ENCODE data around the gene MDP1.

MDP1 gene

DNA sequence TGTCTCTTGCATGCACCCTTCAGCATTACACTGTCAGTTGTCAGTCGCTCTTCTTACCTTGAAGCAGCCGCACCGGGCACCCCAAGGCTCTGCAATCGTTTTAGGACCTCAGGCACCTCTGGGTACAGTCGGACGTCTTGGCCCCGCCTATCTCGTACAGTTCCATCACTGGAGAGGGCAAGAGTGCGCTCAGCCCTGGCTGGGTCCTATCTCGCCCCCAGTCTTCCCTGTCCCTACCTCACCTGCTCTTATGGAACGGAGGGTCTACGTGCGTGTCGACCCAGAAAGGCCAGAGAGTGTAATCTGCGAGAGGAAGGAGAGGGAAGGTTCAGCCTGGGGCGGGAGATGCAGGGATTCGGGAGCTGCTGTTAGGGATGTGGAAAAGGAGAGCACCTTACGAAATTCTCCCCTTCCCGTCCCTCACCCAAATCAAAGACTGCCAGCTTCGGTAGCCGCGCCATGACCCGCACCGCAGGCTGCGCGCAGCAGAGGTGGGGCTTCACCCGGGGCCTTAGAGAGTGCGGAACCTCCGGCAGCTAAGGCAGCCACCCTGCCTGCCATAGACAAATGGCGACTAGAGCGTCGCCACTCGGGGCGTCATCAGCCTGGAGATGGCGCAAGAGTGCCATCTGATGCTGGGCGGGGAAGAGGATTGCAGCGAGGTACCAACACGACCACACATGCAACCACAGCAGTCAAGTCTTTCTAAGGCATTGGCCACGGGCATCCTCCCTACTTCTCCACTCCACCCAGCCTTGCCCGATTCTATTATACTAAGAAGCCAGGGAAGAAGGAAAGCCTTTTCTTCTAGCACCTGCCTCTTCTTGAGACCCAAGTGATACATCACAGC, at the start of gene MDP1:
MDP1 (minus strand) TSS at position 572 of the 850 bp plus-strand sequence; CDS start at position 461, 111 bp downstream.
- peak; percentile 66 to 72 (median 71) for DNase-seq (ENCODE audit: low read depth in 3 of 3, low spot score in 1 of 3)

DNA sequence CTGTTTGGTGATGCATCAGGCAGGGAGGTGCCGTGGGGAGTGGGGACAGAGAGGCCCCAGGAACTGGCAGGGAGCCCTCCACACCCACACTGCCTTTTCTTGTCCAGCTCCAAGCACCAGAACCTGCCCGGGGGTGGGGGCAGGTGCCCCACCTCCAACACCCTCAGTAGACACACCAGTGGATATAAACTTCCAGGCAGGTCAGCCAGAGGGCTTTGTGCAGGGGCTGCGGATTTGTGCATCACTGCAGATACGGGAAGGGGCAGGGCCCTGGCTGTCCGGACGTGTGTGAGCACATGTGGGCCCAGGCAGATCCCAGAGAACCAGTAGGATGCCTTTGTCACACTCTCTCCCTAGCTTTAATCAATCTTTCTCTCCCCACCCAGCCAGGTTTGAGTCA, 48.4 kb upstream of the MDP1 start:
- no peak for DNase-seq (ENCODE audit: low read depth in 3 of 3, low spot score in 1 of 3)

DNA sequence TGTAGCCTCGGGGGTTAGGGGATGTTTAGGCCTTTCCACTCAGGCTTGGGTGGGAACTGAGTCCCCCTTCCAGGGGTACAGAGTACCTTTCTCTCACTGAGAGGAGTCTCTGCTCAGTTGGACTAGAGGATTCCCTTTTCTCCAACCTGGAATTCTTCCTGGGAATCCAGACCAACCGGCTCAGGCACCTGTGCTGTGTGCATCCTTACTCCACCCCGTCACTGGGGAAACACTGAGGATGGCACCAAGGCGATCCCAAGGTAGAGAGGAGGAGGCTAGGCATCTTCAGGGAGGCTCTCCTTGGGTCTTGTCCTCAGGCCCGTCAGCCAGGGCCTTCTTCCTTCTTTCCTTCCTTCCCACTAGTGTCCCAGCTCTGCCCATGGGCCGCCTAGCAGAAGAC, 48.0 kb upstream of the MDP1 start:
- DNase-seq (ENCODE audit: low read depth in 3 of 3, low spot score in 1 of 3), result no peak

DNA sequence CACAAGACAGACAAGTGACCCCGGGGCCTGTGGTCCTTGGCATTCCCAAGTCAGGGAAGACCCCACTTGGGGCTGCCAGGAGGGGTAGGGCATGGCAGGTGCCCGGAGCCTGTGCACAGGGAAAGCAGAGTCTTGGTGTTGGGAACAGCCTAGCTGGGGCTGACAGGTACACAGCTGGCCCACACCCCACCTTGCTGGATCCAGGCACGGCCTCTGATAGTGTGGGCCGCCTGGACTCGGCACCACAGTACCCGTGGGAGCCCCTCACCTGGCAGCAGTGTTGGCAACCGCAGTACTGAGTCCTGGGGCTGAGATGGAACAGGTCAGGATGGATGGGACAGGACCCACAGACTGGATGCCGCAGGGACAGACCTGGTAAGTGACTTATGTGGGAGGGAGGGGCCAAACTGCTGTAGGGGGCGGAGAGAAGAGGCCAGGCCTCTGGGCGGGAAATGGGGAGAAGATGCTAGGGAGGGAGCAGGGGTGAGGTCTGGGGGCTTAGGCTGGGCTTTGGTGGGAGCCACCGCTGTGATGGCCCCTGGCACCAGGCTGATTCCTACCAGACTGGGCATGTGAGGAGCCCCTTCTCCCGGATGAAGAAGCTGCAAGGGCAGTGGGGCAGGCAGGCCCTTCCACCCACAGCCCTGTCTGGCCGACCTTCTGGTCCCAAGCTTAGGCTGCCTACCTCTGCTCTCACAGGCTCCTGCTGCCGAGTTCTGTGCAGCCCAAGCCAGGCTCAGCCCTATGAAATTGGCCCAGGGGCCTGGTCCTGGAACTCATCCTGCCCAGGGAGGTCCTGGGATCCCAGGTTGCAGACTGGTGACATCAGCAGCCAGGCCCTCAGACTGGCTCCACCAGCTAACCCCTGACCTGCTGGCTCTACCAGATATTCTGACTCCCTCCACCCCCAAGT, 47.2 kb upstream of the MDP1 start, which contains the start of gene TGM1:
TGM1 (minus strand) TSS at position 357 of the 913 bp plus-strand sequence. CDS start 825 bp downstream, outside the sequence.
- DNase-seq (ENCODE audit: low read depth in 3 of 3, low spot score in 1 of 3), result no peak

DNA sequence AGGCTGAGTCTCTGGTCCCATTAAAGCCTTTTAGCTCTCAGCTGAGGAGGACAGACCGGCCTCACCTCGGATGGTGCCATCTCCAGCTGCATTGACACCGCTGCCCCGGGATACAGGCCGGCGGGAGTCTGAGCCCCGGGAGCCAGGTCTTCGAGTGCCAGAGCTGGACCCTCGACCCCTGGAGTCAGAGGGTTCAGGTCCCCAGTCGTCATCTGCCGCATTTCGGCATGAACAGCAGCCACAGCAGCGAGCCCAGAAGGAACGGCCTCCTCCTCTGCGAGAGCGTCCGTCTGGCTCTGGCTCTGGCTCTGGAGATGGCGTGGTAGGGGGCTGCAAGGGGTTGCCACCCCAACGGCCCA, 46.1 kb upstream of the MDP1 start:
- DNase-seq (ENCODE audit: low read depth in 3 of 3, low spot score in 1 of 3), result no peak

DNA sequence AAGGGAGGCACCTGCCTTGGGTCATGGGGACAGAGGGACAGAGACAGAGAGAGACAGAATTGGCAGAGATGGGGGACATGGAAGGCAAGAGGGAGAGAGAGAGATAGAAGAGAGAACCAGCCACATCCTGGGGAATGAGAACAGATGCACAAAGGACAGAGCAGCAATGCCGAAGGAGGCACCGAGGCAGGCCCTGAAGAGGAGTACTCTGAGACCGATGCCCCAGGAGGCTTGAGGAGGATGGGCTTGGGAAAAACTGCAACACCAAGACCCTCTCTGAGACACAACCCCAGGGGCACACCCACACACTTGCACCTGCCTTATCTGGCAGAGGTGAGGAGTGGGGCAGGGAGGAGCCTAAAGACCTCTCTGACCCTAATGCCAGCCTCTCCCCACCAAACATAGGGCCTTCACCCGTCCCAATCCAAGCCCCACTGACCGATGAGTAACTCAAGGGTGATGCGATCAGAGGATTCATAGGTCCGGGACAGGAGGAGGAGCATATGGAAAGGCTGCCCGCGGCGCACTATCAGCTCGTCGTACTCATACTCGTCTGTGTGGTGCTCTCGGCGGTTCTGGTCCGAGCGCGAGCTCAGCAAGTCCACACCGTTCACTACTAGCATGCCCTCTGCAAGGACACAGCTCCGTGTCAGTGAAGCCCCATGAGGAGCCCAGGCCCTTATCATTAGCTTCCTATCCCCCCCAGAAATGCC, 45.5 kb upstream of the MDP1 start:
- no peak for DNase-seq (ENCODE audit: low read depth in 3 of 3, low spot score in 1 of 3)

DNA sequence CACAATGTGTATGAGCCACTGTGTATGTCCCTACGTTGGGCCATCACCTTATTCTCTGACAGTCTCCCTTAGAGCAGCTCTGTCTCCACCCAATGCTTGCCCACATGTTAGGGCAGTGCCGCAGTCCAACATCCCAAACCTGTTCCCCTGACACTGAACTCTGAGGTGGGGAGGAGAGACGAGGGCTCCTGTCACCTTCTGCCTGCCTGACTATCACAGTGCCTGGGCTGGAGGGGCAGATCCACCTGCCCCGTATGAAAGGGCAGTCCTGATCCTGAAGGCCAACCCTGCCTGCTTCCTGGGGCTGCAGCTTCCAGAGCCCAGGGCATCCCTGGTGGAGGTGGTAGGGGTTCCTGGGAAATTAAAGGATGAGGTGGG, 44.9 kb upstream of the MDP1 start:
- DNase-seq (ENCODE audit: low read depth in 3 of 3, low spot score in 1 of 3), result no peak

DNA sequence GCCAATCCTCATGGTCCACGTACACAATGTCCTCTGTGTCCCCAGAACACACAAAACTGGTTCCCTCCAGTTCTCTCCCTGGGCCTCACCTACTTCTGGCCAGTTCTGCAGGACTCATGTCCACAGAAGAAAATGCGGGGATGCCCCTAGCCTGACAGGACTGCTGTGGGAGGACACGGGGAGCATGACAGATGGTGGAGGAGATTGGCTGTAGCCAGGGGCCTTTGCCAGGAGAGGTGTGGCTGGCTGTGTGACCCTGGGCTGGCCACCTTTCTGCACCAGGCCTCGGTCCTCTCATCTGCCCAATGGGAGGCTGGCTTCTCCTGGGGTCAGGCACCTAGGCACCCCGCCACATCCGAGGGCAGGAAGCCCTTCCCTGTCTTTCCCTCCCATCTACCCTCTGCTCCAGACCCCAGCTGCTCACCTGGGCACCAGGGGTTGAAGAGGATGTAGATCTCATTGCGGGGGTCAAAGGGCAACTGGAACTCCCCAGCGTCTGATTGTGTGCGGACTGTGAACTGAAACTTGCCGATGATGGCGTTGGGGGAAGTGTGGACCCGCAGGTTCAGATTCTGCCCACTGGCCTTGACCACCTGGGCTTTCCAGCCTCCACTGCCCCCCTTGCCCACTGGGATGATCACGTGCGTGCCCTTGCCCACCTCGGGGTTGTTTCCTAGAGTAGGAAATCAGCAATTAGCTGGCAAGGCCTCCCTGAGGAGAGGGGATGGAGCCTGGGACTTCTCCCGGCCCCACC, 44.3 kb upstream of the MDP1 start:
- DNase-seq (ENCODE audit: low read depth in 3 of 3, low spot score in 1 of 3), result no peak

DNA sequence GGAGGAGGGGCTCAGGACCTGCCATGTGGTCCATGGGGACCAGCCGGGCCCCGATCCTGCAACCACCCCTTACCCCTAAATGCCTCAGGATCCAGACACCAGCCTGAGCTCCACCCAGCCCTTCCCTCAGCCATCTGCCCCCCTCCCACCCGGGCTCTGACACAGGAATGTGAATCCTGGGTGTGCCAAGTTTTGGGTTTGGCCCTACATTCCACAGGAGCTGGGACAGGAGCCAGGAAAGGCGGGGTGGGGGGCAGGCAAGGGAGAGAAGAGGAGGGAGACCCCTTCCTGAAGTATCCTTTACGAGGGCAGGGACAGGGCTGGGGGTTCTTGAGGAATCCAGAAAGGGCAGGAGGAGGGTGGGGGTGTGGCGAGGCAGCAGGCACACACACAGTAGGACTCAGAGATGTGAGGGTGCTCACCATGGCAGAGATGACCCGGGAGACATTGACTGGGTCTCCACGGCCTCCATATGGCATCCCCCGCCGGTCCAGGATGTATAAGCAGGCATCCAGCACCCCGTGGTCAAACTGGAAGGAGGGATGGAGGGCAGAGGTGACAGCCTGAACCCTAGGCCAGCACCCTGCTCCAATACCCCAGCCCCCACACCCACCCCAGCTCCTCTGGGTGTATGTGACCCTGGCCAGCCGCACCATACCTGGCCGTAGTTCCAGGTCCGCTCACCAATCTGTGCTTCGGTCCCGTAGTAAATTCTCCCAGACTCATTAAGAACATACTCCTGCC, 43.6 kb upstream of the MDP1 start:
- DNase-seq (ENCODE audit: low read depth in 3 of 3, low spot score in 1 of 3), result no peak

DNA sequence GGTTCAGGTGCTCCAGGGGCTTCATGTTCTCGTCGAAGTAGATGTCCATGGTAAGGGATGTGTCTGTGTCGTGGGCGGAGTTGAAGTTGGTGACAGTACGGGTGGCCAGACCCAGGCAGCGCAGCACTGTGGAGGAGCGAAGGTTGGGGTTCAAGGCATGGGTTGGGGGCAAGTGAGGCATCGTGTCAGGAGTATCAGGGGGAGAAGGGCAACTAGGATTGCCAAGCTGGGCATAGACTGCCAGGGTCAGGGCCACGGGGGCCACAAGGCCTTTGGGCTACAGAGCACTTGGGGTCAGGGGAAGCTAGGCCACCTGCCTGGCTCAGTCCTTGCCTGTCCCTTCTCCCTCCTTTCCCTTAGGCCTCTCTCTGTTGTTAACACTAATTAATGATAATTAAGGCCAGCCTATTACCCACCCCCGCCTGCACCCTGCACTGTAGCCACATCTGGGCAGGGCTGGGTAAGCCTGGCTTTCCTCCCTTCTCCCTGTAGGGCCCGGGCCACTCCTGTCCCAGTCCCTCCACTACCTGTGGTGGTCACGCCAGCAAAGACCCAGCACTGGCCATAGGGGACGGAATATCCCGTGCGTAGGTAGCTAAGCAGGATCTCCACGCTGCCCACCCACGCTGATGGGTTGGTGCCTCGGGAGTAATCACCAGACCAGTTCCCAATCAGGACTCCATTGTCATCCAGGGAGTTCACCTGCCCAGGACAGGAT, 42.8 kb upstream of the MDP1 start:
- DNase-seq (ENCODE audit: low read depth in 3 of 3, low spot score in 1 of 3), result no peak

DNA sequence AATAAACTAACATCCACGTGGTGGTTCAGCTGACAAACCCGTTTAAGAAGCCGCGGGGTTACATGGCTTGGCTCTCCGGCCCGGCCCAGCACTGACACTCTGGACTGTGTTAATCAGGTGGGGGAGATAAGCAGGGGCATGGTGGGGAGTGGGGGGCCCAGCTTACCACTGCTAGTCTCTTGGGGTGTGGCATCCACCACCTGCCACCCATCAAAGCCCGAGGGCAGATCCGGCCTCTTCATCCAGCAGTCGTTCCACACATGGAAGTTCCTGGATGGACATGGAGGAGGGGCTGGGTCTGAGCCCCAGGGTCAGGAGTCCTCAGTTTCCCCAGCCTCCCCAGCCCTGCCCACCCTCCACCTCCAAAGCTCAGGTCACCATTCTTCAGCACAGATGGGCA, 42.3 kb upstream of the MDP1 start:
- DNase-seq (ENCODE audit: low read depth in 3 of 3, low spot score in 1 of 3), result no peak

DNA sequence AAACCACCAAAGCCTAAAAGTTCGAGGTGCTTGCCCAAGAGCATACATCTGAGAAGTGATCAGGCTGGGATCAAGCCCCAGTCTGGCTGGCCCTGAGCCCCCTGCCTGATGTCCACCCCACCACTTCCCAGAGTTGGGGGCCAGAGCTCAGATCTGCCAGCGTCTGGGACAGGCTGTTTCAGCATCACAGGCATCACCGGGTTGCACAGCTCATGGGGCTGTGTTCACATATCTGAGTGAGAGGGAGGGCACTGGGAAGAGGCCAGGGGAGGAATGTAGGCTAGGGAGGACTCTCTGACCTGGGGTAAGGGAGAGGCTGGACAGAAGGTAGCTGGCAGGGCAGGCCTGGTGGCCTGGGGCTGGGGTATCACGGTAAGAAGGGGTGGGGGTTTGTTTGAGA, 41.1 kb upstream of the MDP1 start:
- DNase-seq (ENCODE audit: low read depth in 3 of 3, low spot score in 1 of 3), result no peak

DNA sequence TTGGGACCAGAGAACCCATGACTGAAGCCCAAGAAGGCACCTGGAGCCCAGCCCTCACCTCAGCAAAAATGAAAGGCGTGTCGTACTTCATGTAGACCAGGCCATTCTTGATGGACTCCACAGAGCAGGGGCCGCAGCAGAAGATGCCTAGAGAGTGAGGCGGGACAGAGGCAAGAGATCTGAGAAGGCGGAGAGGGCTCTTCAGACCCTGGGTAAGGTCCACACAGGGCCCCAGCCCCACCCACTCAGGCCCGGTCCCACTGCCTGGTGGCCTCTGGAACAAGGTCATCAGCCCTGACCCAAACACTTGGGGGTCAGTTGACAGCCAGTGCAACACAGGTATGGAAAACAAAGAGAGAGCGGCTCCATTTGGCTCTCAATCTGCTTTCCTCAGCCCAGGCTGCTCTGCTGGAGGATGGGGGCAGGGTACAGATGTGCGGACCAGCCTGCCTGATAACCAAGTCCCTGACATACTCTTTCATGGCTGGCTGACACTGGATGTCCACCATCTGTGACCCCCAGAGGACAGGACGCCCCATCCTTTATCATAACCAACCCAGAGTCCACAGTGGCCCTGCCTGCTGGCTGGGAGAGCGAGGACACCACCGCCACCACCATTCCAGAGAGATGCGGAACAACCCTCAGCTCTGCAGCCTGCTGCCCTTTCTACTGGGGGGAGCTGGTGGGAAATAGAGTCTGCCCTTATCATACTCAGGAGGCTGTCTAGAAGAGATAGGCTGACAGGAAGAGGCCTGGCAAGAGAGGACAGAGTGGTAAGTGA, 40.3 kb upstream of the MDP1 start:
- no peak for DNase-seq (ENCODE audit: low read depth in 3 of 3, low spot score in 1 of 3)

DNA sequence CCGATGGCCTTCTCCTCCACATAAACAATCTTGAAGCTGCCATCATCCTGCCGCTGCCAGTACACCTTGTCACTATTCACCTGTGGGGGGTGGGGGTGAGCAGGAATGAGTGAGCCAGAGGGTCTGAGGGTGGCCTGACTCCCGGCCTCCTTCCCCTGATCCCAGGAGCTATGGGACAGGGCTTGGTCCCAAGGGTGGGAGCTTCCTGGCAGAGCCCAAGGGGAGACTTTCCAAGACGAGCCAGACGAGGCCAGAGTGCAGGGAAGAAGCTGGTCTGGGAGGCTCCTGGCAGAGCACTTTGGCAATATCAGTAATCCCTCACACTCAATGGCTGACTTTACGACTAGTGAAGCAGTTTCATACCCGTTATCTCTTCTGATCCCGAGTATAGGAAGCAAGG, 39.6 kb upstream of the MDP1 start:
- DNase-seq (ENCODE audit: low read depth in 3 of 3, low spot score in 1 of 3), result no peak

DNA sequence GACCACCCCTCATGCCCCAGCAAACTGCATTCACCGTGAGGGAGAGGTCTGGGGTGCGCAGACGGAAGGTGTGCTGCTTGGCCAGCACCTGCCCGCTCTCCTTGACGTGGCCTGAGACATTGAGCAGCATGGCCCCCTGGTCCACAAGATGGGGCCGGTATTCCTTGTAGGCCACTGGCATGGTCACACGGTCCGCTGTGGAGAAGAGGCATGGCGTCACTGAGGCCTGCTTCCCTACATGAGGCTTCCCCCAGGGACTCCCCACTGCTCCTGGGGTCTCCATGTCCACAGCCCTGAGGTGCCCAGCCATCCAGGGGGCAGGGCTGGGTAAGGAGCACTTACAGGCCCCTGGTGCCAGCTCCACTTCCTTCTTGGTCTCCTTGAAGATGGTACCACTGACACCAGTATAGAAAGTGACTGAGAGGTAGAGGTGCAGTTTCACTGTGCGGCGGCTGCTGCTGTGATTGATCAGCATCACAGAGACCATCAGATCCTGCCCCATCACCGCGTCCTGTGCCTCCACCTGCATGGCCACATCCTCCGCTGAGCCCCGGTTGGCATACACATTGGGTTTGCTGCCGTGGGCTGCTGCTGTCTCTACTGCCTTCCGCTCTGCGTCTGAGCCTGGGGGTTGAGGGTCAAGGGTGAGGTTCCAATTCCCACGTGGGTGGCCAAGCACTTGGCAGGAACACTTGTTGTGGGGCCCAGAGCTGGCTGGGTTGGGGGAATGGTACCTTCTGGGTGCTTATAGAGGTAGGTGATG, 38.9 kb upstream of the MDP1 start:
- no peak for DNase-seq (ENCODE audit: low read depth in 3 of 3, low spot score in 1 of 3)

DNA sequence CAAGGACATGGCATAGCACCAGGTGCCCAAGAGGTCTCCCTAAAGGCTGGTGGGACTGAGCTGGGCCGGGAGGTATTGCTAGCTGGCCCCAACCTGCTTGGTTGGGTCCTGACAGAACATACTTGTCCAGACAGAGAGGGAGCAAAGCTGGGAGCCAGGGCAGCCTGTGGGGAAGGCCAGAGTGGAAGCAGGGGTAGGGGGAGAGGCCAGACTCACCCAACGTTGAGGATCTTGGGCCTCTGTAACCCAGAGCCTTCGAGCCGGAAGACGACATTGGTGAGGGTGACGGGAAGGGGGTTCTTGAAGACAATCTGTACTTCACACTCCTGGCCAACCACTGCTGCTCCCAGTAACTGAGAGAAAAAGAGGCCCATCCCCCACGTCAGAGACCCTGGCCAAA, 38.1 kb upstream of the MDP1 start:
- no peak for DNase-seq (ENCODE audit: low read depth in 3 of 3, low spot score in 1 of 3)

DNA sequence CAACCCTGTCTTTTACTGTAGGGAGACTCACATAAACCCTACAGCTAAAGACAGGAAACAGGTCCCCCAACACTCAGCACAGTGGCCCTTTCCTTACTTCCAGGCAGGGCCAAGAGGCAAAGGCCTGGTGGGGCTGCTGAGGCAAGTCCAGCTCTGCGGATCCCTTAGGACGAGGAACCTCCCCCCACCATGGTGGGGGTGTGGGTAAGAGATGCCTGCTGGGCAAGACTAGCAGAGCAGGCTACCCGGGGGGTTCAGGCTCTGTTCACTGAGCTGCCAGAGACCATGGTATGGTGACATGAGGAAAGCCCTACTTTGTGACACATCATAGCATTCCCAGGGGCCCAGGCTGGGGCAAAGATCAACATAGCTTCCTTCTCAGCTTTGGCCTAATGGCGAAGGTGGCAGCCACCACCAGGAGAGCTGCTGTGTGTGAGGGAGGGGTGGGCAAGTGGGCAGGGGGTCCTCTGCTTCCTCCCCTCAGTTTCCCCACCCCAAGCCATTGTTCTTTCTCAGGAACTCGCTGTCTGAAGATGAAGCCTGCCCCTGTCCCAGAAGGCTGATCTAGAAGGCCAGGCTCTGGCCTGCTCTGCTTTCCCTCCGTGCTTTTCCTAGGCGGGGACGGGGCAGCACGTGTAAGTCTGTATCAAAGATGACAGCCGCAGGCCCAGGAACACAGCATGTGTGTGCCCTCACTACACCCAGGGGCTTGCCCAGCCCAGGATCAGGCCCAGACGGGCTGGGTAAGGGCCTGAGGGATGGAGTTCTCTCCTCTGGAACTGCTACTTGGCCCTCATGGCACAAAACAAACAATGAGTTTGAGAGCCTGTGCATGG, 36.6 kb upstream of the MDP1 start:
- no peak for DNase-seq (ENCODE audit: low read depth in 3 of 3, low spot score in 1 of 3)
